Sigmoid colon (tissue), 4 donors: ENCODE measurements around the gene ADAMTS17.

ENCODE experiments used
- EP300 ChIP-seq, 4 donors: sonication (generic); formaldehyde crosslinking; IDR thresholded peaks; one replicate each; pipeline ENCODE4 v1.6.1; 2017; ENCODE audit warnings: antibody characterized with exemption in 4 of 4
- POLR2A ChIP-seq, 2 donors: fragments of 450-650 bp; IDR thresholded peaks; one replicate each; pipeline ENCODE4 v1.6.1; 2016; ENCODE audit warnings: antibody characterized with exemption in 2 of 2, mild to moderate bottlenecking in 2 of 2, moderate library complexity in 2 of 2
- TF ChIP-seq, protein P1 (sequence below), 4 experiments: fragments of 450-650 bp in 3 of 4; fragments of 200-600 bp in 1 of 4; IDR thresholded peaks; one replicate each; pipeline ENCODE4 v1.5.1; 2016 to 2019; ENCODE audit warnings: antibody characterized with exemption in 4 of 4, mild to moderate bottlenecking in 3 of 4, moderate library complexity in 2 of 4

- TF ChIP-seq, protein P1, sequence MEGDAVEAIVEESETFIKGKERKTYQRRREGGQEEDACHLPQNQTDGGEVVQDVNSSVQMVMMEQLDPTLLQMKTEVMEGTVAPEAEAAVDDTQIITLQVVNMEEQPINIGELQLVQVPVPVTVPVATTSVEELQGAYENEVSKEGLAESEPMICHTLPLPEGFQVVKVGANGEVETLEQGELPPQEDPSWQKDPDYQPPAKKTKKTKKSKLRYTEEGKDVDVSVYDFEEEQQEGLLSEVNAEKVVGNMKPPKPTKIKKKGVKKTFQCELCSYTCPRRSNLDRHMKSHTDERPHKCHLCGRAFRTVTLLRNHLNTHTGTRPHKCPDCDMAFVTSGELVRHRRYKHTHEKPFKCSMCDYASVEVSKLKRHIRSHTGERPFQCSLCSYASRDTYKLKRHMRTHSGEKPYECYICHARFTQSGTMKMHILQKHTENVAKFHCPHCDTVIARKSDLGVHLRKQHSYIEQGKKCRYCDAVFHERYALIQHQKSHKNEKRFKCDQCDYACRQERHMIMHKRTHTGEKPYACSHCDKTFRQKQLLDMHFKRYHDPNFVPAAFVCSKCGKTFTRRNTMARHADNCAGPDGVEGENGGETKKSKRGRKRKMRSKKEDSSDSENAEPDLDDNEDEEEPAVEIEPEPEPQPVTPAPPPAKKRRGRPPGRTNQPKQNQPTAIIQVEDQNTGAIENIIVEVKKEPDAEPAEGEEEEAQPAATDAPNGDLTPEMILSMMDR (IDR thresholded peaks at IDR 0.05) = no peak
- TF ChIP-seq POLR2A (IDR thresholded peaks at IDR 0.05) = no peak
- no peak for TF ChIP-seq EP300 (IDR thresholded peaks at IDR 0.05)
These were observed 357.1 kb downstream of the ADAMTS17 start for GRCh38 chr15:99984491-99985243.
